CD4-positive, alpha-beta T cell treated with Interleukin-12 subunit alpha and Interleukin-12 subunit beta, for 1 hour (primary cell): ENCODE results near the gene DPP6.

Experiments
- DNase-seq: peaks from one replicate; pipeline ENCODE4 v3.0.0-alpha.2; 2020

Gene DPP6

DNA sequence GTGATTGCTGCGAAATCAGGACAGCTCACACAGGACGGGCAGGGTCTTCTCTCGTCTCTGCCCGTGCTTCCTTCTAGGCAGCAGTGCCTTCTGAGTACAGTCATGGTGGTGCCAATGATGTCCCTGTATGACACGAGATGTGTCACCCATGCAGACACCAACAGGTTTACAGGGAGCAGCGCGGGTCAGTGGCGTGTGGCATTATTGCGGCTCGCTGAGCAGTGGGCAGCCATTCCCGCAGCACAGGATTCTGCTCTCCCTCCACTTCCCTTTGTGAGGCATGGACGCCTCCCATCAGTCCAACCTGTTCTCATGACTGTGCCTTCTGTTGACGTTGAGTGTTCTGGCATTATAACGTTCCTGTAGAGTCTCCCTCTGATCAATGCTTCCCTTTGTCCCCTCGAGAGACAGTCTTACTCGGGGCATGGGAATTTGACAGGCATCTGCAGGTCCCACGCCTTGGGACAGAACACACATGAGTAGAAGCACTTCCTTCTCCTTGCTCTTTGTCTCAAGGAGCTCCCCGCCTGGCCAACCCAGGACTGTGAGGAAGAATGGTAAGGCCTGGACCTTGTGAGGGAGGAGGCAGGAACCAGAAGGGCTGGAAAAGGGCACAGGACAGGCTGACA is 731.2 kb downstream of the DPP6 start:
- DNase-seq: no peak

DNA sequence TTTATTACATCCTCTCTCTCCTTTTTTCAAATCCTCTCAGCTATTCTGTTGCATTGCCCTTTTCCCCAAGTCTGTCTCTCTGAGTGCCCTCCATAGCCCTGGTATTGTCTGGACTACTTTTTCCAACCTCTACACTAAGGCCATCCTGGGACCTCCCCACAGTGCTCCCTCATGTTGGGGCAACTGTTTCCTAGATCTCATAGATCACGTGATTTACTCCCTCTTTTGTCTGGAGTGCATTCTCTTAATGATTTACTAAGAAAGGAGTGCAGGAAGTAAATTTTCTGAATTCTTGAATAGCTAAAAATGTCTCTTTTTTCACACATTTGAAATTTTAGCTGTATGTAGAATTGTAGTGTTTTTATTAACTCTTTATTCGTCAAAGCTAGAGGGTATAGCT is 733.7 kb downstream of the DPP6 start:
- no peak for DNase-seq

DNA sequence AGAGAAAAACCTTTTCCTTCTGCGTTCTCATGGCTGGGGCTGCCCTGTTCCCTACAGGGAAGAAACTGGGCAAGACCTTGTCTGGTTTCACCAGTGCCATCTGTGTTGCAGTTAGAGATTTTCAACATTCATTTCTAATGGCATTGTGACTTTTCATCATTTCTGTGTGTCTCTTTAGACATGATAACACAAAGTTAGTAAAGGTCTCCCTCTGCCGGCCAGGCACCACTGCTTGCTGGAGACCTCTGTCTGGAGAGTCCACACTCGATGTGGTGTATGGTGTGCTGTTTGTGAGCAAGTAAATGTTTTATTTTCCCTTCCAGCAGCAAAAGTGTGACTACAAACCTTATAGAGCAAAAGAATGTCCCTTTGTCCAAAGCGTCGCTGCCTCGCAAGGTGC is 737.2 kb downstream of the DPP6 start:
- no peak for DNase-seq

DNA sequence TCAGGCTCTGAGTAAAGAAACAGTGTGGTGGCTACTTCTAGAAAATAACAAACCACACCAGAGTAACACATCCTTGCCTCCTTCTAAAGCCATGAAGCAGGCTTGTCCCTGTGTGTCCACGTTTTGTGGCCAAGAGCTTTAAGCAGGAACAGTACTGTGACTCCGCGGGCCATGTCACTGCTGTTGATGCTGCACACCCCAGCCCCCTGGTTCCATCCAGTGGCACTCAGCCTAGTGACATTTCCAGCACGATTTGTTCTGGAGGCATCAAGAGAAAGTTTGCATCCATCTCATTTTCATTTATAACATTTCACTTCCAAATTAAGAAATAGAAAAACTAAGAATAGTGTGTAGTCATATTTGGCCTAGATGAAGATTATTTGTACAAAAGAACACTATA is 739.4 kb downstream of the DPP6 start:
- DNase-seq: no peak

DNA sequence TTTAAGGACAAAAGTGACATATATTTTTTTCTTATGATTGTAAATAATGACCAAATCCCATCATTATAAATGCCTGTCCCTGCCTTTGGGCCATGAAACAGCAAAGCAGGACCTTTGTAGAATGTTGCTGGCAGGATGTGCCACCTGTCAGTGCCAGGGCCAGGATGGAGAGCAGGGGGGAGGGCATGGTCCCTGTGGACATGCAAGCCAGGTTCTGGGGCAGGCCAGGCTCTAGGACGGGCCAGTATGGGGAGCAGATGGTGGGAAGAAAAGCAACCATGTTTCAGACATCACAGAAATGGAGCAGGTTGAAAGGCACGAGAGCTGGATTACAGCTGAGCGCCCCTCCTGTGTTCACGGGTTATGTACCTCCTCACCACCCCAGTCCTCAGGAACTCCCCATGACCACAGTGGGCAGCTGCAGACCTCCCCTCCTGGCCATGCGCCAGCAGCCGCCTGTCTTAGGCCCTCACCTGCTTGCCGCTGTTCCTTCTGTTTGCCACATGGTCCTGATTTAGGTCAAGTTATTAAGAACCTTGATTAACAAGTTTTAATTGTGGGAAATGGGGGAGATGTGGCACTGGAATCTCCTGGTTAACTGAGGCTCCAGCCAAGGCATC is 740.3 kb downstream of the DPP6 start:
- no peak for DNase-seq

DNA sequence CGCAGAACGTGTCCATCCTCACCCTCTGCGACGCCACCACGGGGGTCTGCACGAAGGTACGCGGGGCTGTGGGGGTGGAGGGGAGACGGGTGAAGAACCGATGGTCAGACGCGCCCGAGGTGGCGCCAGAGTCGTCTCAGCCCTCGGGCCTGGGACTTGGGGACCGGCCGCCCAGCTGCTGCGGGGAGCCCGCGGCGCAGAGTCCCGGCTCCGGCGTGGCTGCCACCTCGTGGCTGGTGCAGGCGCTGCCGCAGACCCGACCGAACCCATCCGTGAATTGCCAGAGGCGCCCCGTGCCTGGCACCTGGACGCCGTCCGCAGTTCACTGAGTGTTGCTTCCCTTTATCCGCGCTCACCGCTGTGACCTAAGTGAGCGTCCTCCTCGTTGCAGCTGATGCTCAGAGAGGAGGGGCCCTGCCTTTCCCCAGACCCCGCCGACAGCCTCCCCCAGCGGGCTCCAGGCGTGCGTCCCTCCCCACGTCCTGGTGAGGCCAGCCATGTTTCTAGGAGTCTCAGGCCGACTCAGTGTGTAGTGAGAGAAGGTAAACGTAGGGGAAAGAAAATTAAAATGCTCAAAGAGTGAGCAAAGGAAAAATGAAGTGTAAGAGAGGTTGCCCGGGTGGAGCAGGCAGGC is 742.1 kb downstream of the DPP6 start:
- DNase-seq: no peak

DNA sequence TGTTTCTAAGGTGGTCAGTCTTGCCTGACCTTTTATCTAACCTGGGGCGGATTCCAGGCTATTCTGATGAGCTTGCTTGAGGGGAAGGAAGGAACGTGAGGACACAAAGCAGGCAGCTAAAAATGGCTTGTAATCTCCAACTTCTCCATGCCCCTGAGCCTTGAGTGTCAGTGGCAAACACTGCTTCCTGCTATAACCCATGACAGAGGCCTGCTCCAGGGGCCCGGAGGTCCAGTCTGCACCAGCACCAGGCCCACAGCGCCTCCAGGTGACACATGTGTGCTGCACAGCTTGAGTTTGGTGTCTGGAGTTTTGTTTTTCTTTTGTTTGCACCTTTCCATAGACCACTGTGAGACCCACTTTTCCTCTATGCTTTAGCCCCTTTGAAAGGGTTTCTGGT is 742.8 kb downstream of the DPP6 start:
- no peak for DNase-seq

DNA sequence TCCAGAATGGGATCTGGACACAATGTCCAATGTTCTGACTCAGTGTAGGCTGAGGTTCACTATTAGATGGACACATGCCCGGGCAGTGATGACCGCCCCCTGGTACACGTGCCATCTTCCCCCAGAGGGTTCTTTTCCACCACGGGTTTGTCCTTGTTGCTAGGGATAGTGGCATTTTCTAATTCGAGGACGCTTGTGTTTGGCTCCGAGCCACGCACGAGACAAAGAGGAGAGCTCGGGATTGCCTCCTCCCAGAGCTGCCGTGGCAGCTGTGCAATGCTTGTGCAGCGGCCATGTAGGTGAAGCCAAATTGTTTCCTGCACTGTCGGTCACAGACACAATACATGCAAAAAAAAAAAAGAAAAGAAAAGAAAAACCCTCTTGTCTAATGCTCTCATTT is 743.2 kb downstream of the DPP6 start:
- no peak for DNase-seq

DNA sequence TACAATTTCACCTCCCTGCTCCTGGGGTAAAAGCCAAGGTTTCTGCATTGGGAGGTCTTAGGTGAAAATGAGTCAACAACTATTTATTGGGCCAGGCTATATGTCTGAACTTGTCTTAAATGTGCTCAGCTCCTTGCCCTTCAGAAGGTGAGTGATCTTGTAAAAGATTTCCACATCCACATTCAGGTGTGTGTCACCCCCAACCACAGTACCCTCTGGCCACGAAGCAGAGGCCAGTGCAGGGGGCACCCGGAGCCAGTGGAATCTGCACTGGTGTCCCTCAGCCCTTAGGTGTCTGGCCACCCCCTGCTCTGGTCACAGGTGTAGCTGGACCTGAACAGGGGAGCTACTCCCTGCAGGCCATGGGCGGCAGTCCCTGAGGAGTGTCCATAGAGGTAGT is 752.3 kb downstream of the DPP6 start:
- DNase-seq: no peak

DNA sequence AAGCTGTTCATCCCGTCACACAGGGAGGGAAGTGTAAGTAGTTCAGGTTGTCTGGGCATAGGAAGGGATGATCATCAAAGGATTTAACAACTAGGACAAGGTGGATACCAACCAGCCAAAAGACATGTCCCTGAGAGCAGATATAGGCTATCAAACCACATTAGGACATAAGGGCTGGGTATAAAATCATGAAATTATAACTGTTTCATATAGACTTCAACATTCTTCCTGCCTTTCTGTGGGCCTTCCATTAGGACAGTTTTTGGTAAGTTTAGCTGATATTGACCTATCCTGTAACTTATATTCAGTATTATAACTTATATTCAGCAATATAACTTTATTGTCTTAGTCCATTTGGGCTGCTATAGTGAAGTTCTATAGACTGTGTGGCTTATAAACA is 759.8 kb downstream of the DPP6 start:
- no peak for DNase-seq

DNA sequence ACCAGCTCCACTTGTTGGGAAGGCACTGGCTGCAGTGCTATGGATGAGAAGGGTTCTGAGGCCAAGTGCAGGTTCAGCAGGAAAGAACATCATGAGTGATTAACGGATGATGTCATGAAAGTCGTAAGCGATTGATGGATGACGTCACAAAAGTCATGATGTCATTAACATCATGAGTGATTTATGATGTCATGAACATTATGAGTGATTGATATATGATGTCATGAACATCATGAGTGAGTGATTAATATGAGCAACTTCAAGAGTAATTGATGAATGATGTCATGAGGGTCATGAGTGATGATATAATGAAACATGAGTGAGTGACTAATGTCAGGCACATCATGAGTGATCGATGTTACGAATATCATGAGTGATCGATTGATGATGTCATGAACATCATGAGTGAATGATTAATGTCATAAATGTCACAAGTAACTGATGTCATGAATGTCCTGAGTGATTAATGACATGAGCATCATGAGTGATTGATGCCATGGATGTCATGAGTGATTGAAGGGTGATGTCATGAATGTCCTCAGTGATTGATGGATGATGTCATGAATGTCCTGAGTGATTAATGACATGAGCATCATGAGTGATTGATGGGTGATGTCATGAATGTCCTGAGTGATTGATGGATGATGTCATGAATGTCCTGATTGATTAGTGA is 765.2 kb downstream of the DPP6 start:
- no peak for DNase-seq

DNA sequence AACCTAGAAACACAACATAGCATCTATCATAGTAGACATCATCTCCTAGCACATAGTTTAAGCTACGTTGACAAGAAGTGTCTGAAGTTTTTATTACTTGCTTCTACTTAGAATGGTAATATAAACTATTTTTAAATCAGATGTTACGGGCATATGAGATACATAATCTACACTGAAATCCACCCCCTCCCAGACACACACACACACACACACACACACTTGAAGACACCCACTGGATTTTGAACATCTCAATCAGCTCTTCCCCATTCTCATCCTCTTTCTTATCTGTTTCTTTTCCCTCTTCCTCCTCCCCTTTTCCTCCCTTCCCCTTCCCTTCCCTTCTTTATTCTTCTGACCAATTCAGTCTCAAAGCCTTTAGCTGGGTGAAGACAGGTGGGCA is 774.8 kb downstream of the DPP6 start:
- no peak for DNase-seq

DNA sequence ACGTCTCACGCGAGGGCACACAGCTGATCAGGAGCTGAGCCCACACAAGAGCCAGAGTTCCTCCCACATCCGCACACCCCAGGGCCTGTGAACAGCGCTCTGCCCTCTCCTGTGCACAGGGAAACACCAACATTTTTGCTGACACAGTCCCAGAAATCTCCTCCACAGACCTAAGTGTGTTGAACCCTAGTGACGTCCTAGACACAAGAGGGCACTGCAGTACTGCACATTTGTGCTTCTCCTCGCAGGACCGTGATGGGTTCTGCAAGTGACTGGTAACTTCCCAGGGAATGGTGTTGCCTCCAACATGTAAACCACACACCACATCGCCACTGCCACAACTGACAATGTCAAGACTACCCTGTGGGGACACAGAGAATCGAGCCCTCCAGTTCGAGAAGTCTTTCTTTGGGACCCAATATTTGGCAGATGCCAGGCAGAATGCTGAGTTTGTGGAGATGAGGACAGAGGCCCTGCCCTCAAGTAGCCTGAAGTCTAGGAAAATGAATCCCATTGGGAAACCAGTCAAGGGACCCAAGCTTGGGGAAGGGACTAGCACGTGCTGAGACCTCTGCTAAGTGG is 780.5 kb downstream of the DPP6 start:
- no peak for DNase-seq

DNA sequence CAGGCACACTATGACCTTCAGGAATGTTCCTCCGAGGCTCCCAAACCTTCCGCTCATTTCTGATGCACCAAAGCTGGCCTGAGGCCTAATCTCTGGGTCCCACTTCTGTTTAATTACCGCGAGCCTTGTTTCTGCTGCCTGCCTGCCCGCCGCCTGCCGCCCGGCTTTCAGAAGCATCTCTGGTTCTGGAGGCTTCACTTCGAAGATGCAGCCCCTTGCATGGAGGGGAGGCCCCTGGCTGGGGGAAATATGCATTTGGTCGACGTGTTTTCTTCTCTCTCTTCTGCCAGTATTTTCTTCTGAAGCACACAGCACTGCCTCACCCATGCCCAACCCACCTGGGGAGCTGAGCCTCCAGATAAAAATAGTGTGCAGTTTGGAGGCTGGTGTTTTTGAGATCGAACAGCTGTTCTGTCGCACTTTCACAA is 783.8 kb downstream of the DPP6 start:
- no peak for DNase-seq

DNA sequence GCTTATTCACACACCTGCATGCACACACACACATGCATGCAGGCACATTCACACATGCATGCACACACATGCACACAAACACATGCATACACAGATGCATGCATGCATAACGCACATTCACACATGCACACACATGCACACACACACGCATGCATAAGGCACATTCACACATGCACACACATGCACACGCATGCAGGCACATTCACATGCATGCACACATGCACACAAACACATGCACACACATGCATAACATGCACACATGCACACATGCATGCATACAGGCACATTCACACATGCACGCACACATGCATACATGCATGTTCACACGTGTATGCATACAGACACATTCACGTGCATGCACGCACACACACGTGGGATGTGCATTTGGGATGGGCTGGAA is 784.9 kb downstream of the DPP6 start:
- DNase-seq: no peak

DNA sequence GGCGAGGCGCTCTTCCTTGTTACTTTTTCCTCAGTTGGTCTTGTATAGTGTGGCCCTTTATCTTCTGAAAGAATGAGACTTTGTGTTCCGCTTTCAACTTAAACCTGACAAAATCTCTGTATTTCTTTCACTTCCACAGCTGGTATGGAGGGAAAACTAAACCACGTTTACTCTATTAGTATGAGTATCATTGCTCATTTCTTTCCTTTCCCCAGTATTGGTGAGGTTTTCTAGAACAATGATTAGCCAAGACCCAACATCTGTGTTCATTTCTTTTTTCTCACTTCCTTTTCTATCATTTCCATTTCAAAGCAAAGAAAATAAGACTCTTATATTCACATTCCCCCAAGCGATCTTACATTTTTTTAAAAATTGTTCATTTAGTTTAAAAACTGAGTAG is 785.4 kb downstream of the DPP6 start:
- no peak for DNase-seq

DNA sequence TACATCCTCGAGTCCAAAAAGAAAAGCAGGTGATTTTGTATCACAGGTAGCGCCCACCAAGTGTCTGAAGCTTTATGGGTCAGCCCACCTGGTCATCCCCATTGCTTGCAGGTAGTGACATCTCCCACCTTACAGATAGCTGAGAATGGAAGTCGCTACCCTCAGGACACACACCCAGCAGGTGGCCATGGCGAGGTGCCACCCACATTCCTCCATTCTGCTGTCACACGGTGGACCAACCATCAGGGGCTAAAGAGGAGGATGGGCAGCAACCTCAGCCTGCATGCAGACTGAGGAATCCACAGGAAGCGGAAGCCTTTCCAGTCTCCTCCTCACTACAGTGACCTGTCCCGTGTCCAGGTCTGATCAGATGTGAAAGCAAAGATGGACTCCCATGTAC is 787.9 kb downstream of the DPP6 start:
- no peak for DNase-seq

DNA sequence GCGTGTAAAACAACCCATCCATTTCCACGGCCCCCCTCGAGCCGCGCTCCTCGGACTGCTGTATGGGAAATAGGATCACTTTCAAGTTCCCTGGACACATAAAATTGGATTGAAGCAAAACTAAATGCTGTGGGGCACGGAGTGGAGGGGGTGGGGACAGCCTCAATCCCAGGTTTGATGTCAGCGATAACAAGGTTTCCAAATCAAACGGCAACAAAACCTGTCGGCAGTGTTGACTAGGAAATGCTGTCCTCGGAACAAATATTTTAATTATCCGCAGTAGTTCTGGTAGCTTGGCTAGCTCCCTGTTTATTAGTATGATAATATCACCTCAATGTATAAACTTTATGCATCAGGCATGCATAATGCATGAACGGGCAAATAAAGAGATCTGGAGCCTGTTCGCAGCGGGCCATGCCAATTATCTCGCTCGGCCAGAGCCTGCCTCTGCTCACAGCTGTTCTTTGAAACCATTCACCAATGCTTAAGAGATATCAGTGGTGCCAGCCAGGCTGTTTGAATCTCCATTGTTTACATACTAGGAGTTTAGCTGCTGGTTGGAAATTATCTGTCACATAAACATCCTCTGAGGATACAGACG is 789.6 kb downstream of the DPP6 start:
- no peak for DNase-seq

DNA sequence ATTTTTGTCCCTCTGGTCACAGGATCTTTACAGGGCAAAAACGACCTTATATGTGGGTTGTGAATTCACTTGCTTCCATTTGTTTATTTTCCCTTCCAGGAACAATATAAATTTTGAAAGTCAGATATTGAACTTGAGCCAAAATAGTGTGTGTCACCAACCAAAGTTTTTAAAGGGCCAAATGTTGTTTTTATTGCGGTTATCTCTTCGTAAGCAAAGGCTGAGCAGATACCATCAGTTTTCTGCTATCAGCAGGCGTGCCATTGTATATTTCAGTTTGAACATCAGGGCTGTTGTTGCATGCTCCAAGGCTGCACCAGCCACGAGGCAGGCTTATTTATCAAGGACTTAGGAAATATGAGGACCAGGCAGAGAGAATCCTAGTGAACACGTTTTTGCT is 790.4 kb downstream of the DPP6 start:
- DNase-seq: no peak

DNA sequence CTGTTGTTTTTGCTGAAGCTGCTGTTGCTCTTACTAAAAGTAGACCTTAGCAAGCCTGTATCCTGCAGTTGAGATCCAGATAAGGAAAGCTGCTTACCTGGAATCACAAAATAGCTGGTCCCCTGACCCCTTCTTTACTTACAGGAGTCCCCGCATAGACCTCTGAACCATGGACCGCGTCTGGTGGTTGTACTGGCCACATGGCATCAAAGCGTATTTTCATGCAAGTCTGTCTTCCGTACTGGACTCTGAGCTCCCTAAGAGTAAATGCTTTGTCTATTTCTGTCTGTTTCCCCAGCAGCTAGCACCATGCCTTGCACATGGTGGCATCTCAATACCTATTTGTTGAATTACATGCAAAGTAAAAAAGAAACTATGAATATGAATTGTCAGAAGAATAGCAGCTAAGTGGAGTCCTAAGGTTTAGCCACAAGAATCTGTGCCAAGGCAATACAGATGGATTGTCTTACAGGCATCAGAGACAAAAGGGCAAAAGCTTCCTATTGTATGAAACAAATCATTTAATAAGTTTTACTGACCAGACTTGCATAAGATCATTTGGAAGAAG is 791.6 kb downstream of the DPP6 start:
- no peak for DNase-seq

DNA sequence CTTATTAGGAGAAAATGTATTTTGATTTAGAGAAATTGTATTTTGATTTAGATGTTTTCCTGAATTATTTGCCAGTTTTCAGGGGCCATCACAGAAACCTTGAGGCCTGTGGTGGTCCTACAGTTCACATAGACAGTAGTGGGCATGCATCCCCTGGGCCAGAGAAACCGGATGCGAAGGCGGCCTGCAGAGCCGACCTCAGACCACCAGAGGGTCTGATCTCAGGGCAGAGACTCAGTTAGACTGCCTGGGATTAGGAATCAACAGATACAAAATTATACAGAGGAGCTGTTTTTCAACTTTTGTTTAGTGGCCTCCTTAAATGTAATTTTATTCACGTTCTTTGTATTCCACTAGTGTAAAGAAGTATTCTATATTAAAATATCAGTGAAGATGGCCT is 792.3 kb downstream of the DPP6 start:
- DNase-seq: no peak

DNA sequence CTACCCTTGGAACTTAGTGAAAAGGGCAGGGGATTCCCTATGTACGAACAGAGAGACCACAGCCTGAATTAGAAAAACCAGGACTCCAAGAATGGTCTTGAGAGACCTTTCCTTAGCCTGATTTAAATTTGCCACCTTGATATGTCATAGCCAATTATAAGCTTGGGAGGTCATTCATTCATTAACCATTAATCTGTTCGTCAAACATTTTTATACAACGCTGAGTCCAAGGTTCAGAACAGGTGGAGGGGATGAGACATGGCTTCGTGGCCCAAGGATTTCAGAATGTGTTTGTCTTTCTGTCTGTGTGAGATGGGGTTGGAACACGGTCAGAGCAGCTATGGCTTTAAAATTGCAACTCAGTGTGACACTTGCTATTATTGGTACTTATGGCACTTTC is 792.8 kb downstream of the DPP6 start:
- no peak for DNase-seq

DNA sequence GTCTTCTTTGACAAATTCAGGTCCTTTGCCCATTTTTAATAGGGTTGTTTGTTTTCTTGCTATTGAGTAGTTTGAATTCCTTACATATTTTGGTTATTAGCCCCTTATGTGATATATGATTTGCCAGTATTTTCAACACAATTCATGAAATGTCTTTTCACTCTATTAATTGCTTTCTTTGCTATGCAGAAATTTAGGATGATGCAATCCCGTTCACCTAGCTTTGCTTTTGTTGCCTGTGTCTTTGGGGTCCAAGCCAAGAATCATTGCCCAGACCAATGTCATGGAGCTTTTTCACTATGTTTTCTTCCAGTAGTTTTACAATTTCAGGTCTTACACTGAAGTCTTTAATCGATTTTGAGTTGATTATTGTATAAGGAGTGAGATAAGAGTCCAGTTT is 796.3 kb downstream of the DPP6 start:
- DNase-seq: no peak
